NCI-H1048 (cell line): ENCODE results near the gene SIRT5.
A peak's percentile ranks its signal among the peaks of the same experiment; 100 is the strongest.

ENCODE experiments used
- DNase-seq: peaks from one replicate; lab custom pipeline; 2025; lab: John Stamatoyannopoulos, UW

SIRT5 gene

GRCh38 chr6:13553646-13554045, 20.8 kb upstream of the SIRT5 start:
- DNase-seq, result no peak

- no peak for DNase-seq
Measured at GRCh38 chr6:13554929-13555333, 19.5 kb upstream of the SIRT5 start.

- no peak for DNase-seq
Measured at GRCh38 chr6:13557841-13558240, 16.6 kb upstream of the SIRT5 start.

- no peak for DNase-seq
Measured at GRCh38 chr6:13558718-13559117, 15.7 kb upstream of the SIRT5 start.

- DNase-seq, result peak; percentile 63
Measured at GRCh38 chr6:13559251-13559650, 15.2 kb upstream of the SIRT5 start.

- DNase-seq, result peak; percentile 30
Measured at GRCh38 chr6:13559968-13560650, 14.3 kb upstream of the SIRT5 start.

GRCh38 chr6:13560651-13561044, 13.8 kb upstream of the SIRT5 start:
- DNase-seq, result no peak

GRCh38 chr6:13561624-13562267, 12.7 kb upstream of the SIRT5 start:
- no peak for DNase-seq

GRCh38 chr6:13563009-13563408, 11.4 kb upstream of the SIRT5 start:
- DNase-seq, result no peak

GRCh38 chr6:13565921-13566320, 8.5 kb upstream of the SIRT5 start:
- DNase-seq, result no peak

- no peak for DNase-seq
Measured at GRCh38 chr6:13566500-13566899, 7.9 kb upstream of the SIRT5 start.

GRCh38 chr6:13568970-13569369, 5.4 kb upstream of the SIRT5 start:
- DNase-seq, result no peak

GRCh38 chr6:13572240-13572639, 2.2 kb upstream of the SIRT5 start:
- DNase-seq, result no peak

GRCh38 chr6:13572951-13573654, 1.3 kb upstream of the SIRT5 start:
- no peak for DNase-seq

GRCh38 chr6:13573669-13574110, 711 bp upstream of the SIRT5 start:
- DNase-seq, result no peak

GRCh38 chr6:13574149-13574570, 241 bp upstream of the SIRT5 start:
- peak; percentile 77 for DNase-seq

- DNase-seq, result no peak
Measured at GRCh38 chr6:13575377-13575775, 975 bp downstream of the SIRT5 start.

- no peak for DNase-seq
Measured at GRCh38 chr6:13576017-13576416, 1.6 kb downstream of the SIRT5 start.

GRCh38 chr6:13577926-13578325, 3.5 kb downstream of the SIRT5 start:
- no peak for DNase-seq

GRCh38 chr6:13579911-13580310, 5.5 kb downstream of the SIRT5 start:
- no peak for DNase-seq

- DNase-seq, result no peak
Measured at GRCh38 chr6:13581700-13582229, 7.4 kb downstream of the SIRT5 start.

GRCh38 chr6:13586603-13587542, 12.5 kb downstream of the SIRT5 start:
- no peak for DNase-seq
